Measurements from ENCODE around the gene DNM3.

Gene DNM3

DNA sequence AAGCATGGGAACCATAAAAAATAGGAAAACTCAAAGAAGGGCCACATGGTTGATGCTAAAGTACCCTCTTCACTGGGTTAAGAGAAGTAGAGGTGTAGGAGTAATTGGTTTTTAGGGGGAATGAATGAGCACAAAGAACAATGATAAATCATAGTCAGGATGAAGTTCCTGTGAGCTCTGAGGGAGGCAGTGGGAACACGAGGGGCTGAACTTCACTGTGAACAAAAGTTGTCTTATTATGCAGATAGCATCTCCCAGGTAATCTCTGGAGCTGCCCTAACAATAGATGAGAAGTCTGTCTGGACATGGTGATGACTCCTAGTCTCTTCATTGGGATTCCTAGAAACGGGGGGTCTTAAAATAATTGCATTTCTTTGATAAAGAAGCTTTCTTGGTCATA is 127.9 kb downstream of the DNM3 start:
- DNase-seq = no peak
- TF ChIP-seq, protein P1, sequence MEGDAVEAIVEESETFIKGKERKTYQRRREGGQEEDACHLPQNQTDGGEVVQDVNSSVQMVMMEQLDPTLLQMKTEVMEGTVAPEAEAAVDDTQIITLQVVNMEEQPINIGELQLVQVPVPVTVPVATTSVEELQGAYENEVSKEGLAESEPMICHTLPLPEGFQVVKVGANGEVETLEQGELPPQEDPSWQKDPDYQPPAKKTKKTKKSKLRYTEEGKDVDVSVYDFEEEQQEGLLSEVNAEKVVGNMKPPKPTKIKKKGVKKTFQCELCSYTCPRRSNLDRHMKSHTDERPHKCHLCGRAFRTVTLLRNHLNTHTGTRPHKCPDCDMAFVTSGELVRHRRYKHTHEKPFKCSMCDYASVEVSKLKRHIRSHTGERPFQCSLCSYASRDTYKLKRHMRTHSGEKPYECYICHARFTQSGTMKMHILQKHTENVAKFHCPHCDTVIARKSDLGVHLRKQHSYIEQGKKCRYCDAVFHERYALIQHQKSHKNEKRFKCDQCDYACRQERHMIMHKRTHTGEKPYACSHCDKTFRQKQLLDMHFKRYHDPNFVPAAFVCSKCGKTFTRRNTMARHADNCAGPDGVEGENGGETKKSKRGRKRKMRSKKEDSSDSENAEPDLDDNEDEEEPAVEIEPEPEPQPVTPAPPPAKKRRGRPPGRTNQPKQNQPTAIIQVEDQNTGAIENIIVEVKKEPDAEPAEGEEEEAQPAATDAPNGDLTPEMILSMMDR (IDR thresholded peaks at IDR 0.05) = no peak
- no peak overlapping the region for H3K27ac Mint-ChIP-seq
- H3K4me1 Mint-ChIP-seq = no peaks in the 10 kb centered on the region
- no peak overlapping the region for H3K4me3 Mint-ChIP-seq
- H3K27me3 Mint-ChIP-seq (ENCODE audit: low read depth, poor library complexity) = peaks cover 7% of the 10 kb centered on the region
- H3K9me3 Mint-ChIP-seq = no peaks in the 10 kb centered on the region
- no peaks in the 10 kb centered on the region for H3K36me3 Mint-ChIP-seq (ENCODE audit: low read depth)

DNA sequence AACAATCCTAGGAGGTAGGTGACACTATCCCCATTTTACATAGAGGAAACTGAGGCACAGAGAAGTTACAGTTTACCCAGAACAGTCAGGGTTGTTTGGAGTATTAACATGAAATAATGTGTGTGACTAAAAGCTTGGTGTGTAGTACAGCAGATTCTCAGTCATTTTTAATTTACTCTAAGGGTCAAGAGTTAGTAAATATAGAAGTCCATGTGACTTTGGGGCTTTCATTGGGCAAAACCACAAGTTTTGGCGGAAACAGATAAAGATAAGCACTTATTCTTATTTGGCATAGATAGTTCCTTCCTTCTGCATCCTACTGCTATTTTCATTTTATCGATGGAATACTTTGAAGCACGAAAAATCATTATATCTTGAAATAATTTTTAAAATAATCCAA is 128.5 kb downstream of the DNM3 start:
- H3K36me3 Mint-ChIP-seq (ENCODE audit: low read depth) = no peaks in the 10 kb centered on the region
- no peak overlapping the region for H3K27ac Mint-ChIP-seq
- no peaks in the 10 kb centered on the region for H3K4me1 Mint-ChIP-seq
- DNase-seq = no peak
- H3K9me3 Mint-ChIP-seq = no peaks in the 10 kb centered on the region
- no peak overlapping the region for H3K4me3 Mint-ChIP-seq
- TF ChIP-seq, protein P1 (IDR thresholded peaks at IDR 0.05) = no peak
- H3K27me3 Mint-ChIP-seq (ENCODE audit: low read depth, poor library complexity) = peaks cover 7% of the 10 kb centered on the region

DNA sequence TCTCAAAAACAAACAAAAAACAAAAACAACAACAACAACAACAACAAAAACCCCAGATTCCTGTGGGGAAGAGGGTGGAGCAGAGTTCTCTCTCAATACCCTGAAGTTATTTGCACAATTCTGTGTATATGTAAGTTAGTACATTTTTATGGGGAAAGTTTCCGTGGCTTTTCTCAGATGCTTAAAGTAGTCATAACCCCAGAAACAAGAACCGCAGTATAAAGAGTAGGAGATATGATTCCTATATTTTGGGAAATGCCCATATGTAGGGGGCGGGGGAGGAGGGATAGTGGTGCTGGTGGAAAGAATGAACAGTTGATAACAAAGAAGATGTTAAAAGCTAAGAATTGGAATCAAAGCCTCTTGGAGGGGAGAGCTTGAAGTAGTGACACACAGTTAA is 131.5 kb downstream of the DNM3 start:
- H3K4me1 Mint-ChIP-seq = no peaks in the 10 kb centered on the region
- TF ChIP-seq, protein P1 (IDR thresholded peaks at IDR 0.05) = no peak
- H3K9me3 Mint-ChIP-seq = no peaks in the 10 kb centered on the region
- H3K4me3 Mint-ChIP-seq = no peak overlapping the region
- DNase-seq = no peak
- H3K27me3 Mint-ChIP-seq (ENCODE audit: low read depth, poor library complexity) = peaks cover 7% of the 10 kb centered on the region
- H3K27ac Mint-ChIP-seq = no peak overlapping the region
- H3K36me3 Mint-ChIP-seq (ENCODE audit: low read depth) = no peaks in the 10 kb centered on the region

DNA sequence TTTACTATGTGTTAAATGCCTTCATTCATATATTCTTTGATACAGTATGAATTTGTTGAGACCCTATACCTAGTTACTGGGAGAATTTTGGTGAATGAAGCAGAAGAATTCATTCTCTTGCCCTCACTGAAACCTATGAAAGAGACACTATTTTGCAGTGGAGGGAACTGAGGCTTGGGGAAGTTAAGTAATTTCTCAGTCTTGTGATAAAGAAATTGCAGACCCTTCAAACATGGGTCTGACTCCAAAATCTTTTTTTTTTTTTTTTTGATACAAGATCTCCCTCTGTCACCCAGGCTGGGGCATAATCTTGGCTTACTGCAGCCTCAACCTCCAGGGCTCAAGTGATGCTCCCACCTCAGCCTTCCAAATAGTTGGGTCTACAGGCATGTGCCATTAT is 132.1 kb downstream of the DNM3 start:
- peaks cover 6% of the 10 kb centered on the region for H3K27me3 Mint-ChIP-seq (ENCODE audit: low read depth, poor library complexity)
- H3K36me3 Mint-ChIP-seq (ENCODE audit: low read depth) = no peaks in the 10 kb centered on the region
- no peaks in the 10 kb centered on the region for H3K4me1 Mint-ChIP-seq
- DNase-seq = no peak
- TF ChIP-seq, protein P1 (IDR thresholded peaks at IDR 0.05) = no peak
- no peaks in the 10 kb centered on the region for H3K9me3 Mint-ChIP-seq
- H3K4me3 Mint-ChIP-seq = no peak overlapping the region
- no peak overlapping the region for H3K27ac Mint-ChIP-seq

DNA sequence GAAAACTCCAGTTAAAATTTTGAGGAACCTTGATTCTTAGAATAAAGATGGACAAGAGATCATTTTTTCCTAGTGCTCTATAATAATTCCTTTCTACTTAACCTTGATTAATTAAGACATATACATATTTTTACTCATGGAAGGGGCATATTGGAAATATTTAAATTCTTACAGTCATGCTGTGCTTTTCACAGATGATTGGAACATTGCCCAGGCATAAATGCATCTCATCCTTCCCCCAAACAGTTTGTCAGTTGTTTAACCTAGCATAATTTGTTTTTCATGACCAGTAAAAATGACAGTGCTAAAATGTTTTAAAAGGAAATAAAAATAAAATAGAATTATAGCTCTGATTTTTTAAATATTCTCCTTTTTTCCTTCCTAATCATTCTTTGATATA is 140.0 kb downstream of the DNM3 start:
- Mint-ChIP-seq H3K27ac (no peak overlapping the region), H3K4me3 (no peak overlapping the region), H3K27me3 (ENCODE audit: low read depth, poor library complexity) (peaks cover 3% of the 10 kb centered on the region), H3K4me1 (no peaks in the 10 kb centered on the region), H3K36me3 (ENCODE audit: low read depth) (no peaks in the 10 kb centered on the region), H3K9me3 (no peaks in the 10 kb centered on the region)
- TF ChIP-seq, protein P1 (IDR thresholded peaks at IDR 0.05) = no peak
- no peak for DNase-seq

DNA sequence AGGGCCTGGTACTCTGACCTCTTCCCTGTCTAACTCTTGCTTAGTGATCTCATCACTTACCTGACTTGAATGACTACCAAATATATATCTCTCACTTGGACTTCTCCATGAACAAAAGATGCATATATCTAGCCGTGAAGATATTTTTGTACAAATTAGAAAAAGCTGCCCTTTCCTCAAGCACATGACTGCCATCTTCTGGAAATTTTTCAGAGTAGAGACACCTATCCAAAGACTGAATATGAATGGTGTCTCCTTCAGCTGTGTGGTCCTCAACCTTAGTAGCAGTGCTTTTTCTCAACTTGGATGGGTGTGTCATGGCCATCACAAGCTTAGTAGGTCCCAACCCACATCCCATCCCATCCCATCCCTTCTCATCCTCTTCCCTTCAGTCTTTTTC is 142.3 kb downstream of the DNM3 start:
- H3K9me3 Mint-ChIP-seq = no peaks in the 10 kb centered on the region
- DNase-seq = no peak
- no peak overlapping the region for H3K27ac Mint-ChIP-seq
- peaks cover 3% of the 10 kb centered on the region for H3K27me3 Mint-ChIP-seq (ENCODE audit: low read depth, poor library complexity)
- no peak overlapping the region for H3K4me3 Mint-ChIP-seq
- H3K4me1 Mint-ChIP-seq = no peaks in the 10 kb centered on the region
- H3K36me3 Mint-ChIP-seq (ENCODE audit: low read depth) = no peaks in the 10 kb centered on the region
- TF ChIP-seq, protein P1 (IDR thresholded peaks at IDR 0.05) = no peak
